Activated T-helper 17 cell treated with anti-CD3 and anti-CD28 coated beads, Interleukin-2, amount 50 U/mL, for 72 hours (primary cell): ENCODE results near the gene TSSK1B. TPM values are rescaled to one million over a fixed set of nuclear protein-coding genes. Genes with fewer than 3 reads are reported as not detected.
"Not testable (repeated sequence)": the region's sequence is repeated elsewhere in the genome, so short reads cannot be mapped to it uniquely, and the experiment has no call there.

Experiments
- ATAC-seq: fragments of 150-1000 bp; cut with Tn5 transposase; replicated peaks from 2 replicates; pipeline ENCODE4 v1.10.0; 2021; ENCODE audit warnings: mild to moderate bottlenecking, moderate library complexity
- H3K27ac Mint-ChIP-seq: one replicate; pipeline ENCODE4 v1.8.0; 2022; ENCODE audit warnings: mixed read lengths
- H3K27me3 Mint-ChIP-seq: one replicate; pipeline ENCODE4 v1.8.0; 2022; ENCODE audit warnings: mixed read lengths
- H3K36me3 Mint-ChIP-seq: one replicate; pipeline ENCODE4 v1.8.0; 2022; ENCODE audit warnings: low read depth, mild to moderate bottlenecking, mixed read lengths
- H3K4me1 Mint-ChIP-seq: one replicate; pipeline ENCODE4 v1.8.0; 2022; ENCODE audit warnings: mixed read lengths
- H3K4me3 Mint-ChIP-seq: one replicate; pipeline ENCODE4 v1.8.0; 2022; ENCODE audit warnings: mild to moderate bottlenecking, mixed read lengths
- H3K9me3 Mint-ChIP-seq: one replicate; pipeline ENCODE4 v1.8.0; 2022; ENCODE audit warnings: mixed read lengths
- total RNA-seq, 2 donors: library from RNA; stranded (reverse); gene quantifications; one replicate each; pipeline ENCODE4 v1.2.3, GENCODE V29; 2022

Gene TSSK1B, protein sequence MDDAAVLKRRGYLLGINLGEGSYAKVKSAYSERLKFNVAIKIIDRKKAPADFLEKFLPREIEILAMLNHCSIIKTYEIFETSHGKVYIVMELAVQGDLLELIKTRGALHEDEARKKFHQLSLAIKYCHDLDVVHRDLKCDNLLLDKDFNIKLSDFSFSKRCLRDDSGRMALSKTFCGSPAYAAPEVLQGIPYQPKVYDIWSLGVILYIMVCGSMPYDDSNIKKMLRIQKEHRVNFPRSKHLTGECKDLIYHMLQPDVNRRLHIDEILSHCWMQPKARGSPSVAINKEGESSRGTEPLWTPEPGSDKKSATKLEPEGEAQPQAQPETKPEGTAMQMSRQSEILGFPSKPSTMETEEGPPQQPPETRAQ
- not detected for total RNA-seq

- Mint-ChIP-seq H3K27me3 (no peaks in the 10 kb centered on the region), H3K4me1 (no peaks in the 10 kb centered on the region), H3K36me3 (no peaks in the 10 kb centered on the region), H3K27ac (no peak within 1 kb of the TSS), H3K4me3 (no peak within 1 kb of the TSS), H3K9me3 (no peaks in the 10 kb centered on the region)
- no peak for ATAC-seq
Measured at GRCh38 chr5:113434889-113435288, at the start of gene TSSK1B. TSS of gene TSSK1B (minus strand) at chr5:113434989. CDS start at chr5:113434839, 150 bp downstream.

GRCh38 chr5:113480243-113480642 is 45.5 kb upstream of the TSSK1B start:
- Mint-ChIP-seq H3K36me3 (no peaks in the 10 kb centered on the region), H3K27ac (no peak overlapping the region), H3K4me1 (no peaks in the 10 kb centered on the region), H3K9me3 (no peaks in the 10 kb centered on the region), H3K4me3 (no peak overlapping the region), H3K27me3 (peaks cover 17% of the 10 kb centered on the region)
- ATAC-seq: no peak

DNA sequence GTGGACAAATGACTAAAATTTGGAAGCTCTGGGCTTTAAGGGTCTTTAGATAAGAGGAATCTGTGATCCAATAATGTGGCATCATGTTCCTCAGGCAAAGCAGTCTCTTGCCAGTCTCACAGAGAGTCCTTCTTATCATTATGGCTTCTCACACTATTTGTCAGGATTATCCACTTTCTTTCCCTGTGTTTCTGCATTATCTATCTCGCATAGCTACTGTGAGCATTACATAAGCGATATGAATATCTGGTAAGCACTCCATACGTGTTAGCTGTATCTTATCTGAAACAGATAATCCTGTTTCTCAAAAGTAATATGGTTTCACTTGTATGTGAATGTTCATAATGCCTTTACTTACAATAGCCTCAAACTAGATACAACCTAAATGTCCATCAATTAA is 43.9 kb upstream of the TSSK1B start:
- H3K27me3 Mint-ChIP-seq: peaks cover 21% of the 10 kb centered on the region
- no peak overlapping the region for H3K27ac Mint-ChIP-seq
- H3K4me3 Mint-ChIP-seq: no peak overlapping the region
- no peak for ATAC-seq
- H3K4me1 Mint-ChIP-seq: no peaks in the 10 kb centered on the region
- no peaks in the 10 kb centered on the region for H3K9me3 Mint-ChIP-seq
- no peaks in the 10 kb centered on the region for H3K36me3 Mint-ChIP-seq

- ATAC-seq: no peak
- Mint-ChIP-seq H3K27ac (no peak overlapping the region), H3K36me3 (no peaks in the 10 kb centered on the region), H3K27me3 (peaks cover 27% of the 10 kb centered on the region), H3K9me3 (no peaks in the 10 kb centered on the region), H3K4me1 (no peaks in the 10 kb centered on the region), H3K4me3 (no peak overlapping the region)
Measured at GRCh38 chr5:113474100-113474728, 39.4 kb upstream of the TSSK1B start.

GRCh38 chr5:113463032-113463431 is 28.2 kb upstream of the TSSK1B start:
- Mint-ChIP-seq H3K4me1 (no peaks in the 10 kb centered on the region), H3K27me3 (no peaks in the 10 kb centered on the region), H3K27ac (no peak overlapping the region), H3K36me3 (no peaks in the 10 kb centered on the region), H3K4me3 (no peak overlapping the region), H3K9me3 (no peaks in the 10 kb centered on the region)
- ATAC-seq: no peak

- not testable (repeated sequence) for H3K9me3 Mint-ChIP-seq, H3K4me1 Mint-ChIP-seq, H3K36me3 Mint-ChIP-seq, H3K27me3 Mint-ChIP-seq, ATAC-seq, H3K27ac Mint-ChIP-seq, H3K4me3 Mint-ChIP-seq
Measured at GRCh38 chr5:113457106-113457505, 22.3 kb upstream of the TSSK1B start.

DNA sequence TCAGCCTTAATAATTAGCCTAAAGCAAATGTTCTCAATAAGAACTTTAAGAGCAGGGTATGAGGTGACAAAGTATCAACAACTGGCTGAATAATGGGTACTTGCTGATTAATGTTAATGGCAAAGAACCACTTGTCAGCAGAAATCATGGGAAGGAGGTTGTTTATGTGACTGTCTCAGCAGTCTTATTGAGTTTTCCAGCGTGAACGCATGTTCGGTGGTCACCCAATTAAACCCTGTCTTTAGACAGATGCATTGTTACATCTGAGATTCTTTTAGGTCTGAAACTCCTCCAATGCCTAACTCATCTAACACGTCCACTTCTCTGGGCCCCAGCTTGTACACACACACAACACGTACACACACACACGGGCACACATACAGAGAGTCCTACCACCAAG is 18.2 kb upstream of the TSSK1B start:
- Mint-ChIP-seq H3K27me3 (peaks cover 2% of the 10 kb centered on the region), H3K9me3 (no peaks in the 10 kb centered on the region), H3K36me3 (no peaks in the 10 kb centered on the region), H3K4me3 (no peak overlapping the region), H3K4me1 (peaks cover 7% of the 10 kb centered on the region), H3K27ac (no peak overlapping the region)
- ATAC-seq: no peak

GRCh38 chr5:113451797-113452196 is 17.0 kb upstream of the TSSK1B start:
- no peak overlapping the region for H3K27ac Mint-ChIP-seq
- peaks cover 5% of the 10 kb centered on the region for H3K27me3 Mint-ChIP-seq
- H3K36me3 Mint-ChIP-seq: no peaks in the 10 kb centered on the region
- peaks cover 7% of the 10 kb centered on the region for H3K4me1 Mint-ChIP-seq
- no peak for ATAC-seq
- no peaks in the 10 kb centered on the region for H3K9me3 Mint-ChIP-seq
- H3K4me3 Mint-ChIP-seq: no peak overlapping the region

GRCh38 chr5:113450929-113451328 is 16.1 kb upstream of the TSSK1B start:
- Mint-ChIP-seq H3K9me3 (no peaks in the 10 kb centered on the region), H3K36me3 (no peaks in the 10 kb centered on the region), H3K27me3 (peaks cover 4% of the 10 kb centered on the region), H3K4me3 (no peak overlapping the region), H3K4me1 (peaks cover 10% of the 10 kb centered on the region), H3K27ac (peak overlapping the region; percentile 8)
- ATAC-seq: no peak

DNA sequence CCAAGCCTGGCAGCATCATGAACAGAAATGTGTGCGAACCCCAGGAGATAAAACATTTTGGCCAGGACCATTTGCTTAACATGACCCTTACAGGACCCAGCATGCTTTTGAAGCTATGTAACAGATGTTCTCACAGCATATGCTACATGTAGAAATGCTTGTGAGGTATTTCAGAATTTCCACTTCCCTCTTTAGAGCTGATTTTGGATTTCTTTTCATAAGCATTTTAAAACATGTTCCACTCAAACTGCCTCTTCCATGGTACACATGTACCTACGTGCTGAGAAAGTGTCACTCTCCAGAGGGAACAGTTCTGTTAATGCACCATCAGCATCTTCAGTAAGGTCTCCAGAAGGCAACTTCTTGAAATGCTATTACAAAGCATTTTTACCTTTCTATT is 15.7 kb upstream of the TSSK1B start:
- H3K27ac Mint-ChIP-seq: peak overlapping the region; percentile 8

DNA sequence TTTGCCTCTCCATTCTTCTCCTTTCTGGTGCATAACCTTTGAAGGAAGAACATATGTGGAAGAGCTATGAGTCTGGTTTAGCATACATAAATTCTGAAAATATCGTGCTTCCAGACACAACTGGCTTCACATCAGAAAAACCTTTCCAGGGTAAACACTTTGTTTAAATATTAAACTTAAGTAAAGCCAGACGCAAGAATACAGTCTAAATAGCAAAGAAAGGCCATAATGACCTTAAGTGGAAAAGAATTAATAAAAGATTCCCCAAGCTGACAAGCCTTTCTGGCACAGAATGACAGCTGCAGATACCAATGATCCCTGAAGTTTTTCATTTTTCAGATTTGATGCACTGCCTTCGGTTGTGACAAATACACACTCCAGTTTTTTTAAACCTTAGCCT is 13.5 kb upstream of the TSSK1B start:
- Mint-ChIP-seq H3K27me3 (peaks cover 3% of the 10 kb centered on the region), H3K4me1 (peaks cover 10% of the 10 kb centered on the region), H3K27ac (no peak overlapping the region), H3K36me3 (no peaks in the 10 kb centered on the region), H3K9me3 (no peaks in the 10 kb centered on the region), H3K4me3 (no peak overlapping the region)
- ATAC-seq: no peak

More for the DNA sequence above, 15.7 kb upstream of the TSSK1B start:
- Mint-ChIP-seq H3K27me3 (peaks cover 3% of the 10 kb centered on the region), H3K9me3 (no peaks in the 10 kb centered on the region), H3K4me1 (peaks cover 10% of the 10 kb centered on the region), H3K4me3 (no peak overlapping the region), H3K36me3 (no peaks in the 10 kb centered on the region)
- ATAC-seq: no peak

- no peaks in the 10 kb centered on the region for H3K9me3 Mint-ChIP-seq
- H3K27ac Mint-ChIP-seq: no peak overlapping the region
- no peak overlapping the region for H3K4me3 Mint-ChIP-seq
- ATAC-seq: no peak
- peaks cover 3% of the 10 kb centered on the region for H3K27me3 Mint-ChIP-seq
- no peaks in the 10 kb centered on the region for H3K36me3 Mint-ChIP-seq
- H3K4me1 Mint-ChIP-seq: peaks cover 10% of the 10 kb centered on the region
Measured at GRCh38 chr5:113447498-113448050, 12.8 kb upstream of the TSSK1B start.

GRCh38 chr5:113446358-113446927 is 11.7 kb upstream of the TSSK1B start:
- H3K4me3 Mint-ChIP-seq: no peak overlapping the region
- peaks cover 3% of the 10 kb centered on the region for H3K27me3 Mint-ChIP-seq
- no peak for ATAC-seq
- no peaks in the 10 kb centered on the region for H3K36me3 Mint-ChIP-seq
- H3K4me1 Mint-ChIP-seq: peaks cover 10% of the 10 kb centered on the region
- H3K9me3 Mint-ChIP-seq: no peaks in the 10 kb centered on the region
- no peak overlapping the region for H3K27ac Mint-ChIP-seq

- no peaks in the 10 kb centered on the region for H3K27me3 Mint-ChIP-seq
- no peaks in the 10 kb centered on the region for H3K36me3 Mint-ChIP-seq
- H3K4me1 Mint-ChIP-seq: no peaks in the 10 kb centered on the region
- no peaks in the 10 kb centered on the region for H3K9me3 Mint-ChIP-seq
- H3K27ac Mint-ChIP-seq: no peak overlapping the region
- no peak for ATAC-seq
- no peak overlapping the region for H3K4me3 Mint-ChIP-seq
Measured at GRCh38 chr5:113437111-113437510, 2.3 kb upstream of the TSSK1B start.

DNA sequence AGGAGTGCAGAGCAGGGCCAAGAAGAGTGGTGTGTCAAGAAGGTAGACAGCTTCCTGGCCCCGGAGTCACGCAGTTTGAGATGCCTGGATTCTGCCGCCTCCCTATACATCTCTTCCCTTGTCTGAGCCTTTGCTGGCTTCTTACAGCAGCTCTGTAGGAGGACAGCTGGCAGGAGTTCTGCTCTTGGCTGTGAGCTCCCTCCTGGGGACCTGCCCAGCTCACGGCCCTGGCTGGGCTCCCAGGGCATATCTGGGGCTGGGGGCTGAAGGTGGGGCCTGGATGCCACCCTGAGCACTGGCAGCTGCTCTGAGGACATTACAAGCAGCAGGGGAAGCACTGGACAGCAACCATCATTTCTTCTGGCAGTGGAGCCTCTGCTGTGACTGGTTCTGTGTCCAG is 786 bp upstream of the TSSK1B start:
- Mint-ChIP-seq H3K4me1 (no peaks in the 10 kb centered on the region), H3K36me3 (no peaks in the 10 kb centered on the region), H3K27me3 (no peaks in the 10 kb centered on the region), H3K9me3 (no peaks in the 10 kb centered on the region), H3K27ac (no peak overlapping the region), H3K4me3 (no peak overlapping the region)
- ATAC-seq: no peak
